Glomerular visceral epithelial cell (primary cell): ENCODE measurements around the gene TMEM81.

ENCODE experiments used
- DNase-seq: peaks from one replicate; pipeline ENCODE4 v3.0.0-alpha.2; 2016; ENCODE audit errors: extremely low spot score

TMEM81 gene

DNA sequence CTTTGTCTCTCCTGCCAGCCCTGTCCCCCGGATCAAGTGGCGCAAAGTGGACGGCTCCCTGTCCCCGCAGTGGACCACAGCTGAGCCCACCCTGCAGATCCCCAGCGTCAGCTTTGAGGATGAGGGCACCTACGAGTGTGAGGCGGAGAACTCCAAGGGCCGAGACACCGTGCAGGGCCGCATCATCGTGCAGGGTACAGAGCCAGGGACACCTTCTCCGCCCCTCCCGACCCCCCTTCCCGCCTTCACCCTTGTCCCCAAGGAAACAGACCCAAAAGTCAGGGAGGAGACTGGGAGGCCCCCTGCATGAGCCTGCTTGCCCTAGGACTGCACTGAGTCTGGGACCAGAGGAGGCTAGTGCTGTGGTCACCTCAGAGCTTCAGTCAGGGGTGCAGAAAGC lies 23.0 kb downstream of the TMEM81 start:
- no peak for DNase-seq

GRCh38 chr1:205060746-205061145 lies 23.5 kb downstream of the TMEM81 start:
- DNase-seq = no peak

- no peak for DNase-seq
Measured at GRCh38 chr1:205059660-205060059, 24.6 kb downstream of the TMEM81 start.

- no peak for DNase-seq
Measured at GRCh38 chr1:205058853-205059252, 25.4 kb downstream of the TMEM81 start.

- no peak for DNase-seq
Measured at GRCh38 chr1:205057808-205058575, 26.3 kb downstream of the TMEM81 start.

DNA sequence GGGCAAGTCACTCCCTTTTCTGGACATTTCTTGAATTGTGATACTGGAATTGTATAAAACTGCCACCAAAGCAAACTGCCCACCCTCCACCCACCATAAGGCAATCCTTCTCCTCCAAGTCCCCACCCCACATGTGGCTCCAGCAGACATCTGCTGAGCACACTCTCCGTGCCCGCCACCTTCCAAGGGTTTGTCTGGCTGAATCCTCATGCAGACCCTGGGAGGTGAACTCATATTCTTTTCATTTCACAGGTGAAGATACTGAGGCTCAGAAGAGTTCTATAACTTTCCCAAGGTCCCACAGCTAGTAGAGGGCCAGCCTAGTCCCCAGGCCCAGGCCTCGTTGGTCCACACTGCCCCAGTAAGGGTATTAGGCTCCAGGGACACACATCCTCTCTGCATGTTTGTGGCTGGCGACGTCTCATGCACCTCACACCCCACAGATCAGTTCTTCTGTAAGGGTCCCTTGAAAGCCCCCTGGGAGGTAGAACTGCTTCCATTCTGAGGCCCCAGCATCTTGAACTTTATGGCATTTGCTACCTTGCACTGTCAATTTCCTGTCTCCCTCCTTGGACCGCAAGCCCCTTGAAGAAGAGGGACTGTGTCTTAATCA lies 27.2 kb downstream of the TMEM81 start:
- no peak for DNase-seq

GRCh38 chr1:205056188-205056611 lies 28.1 kb downstream of the TMEM81 start:
- DNase-seq = no peak

DNA sequence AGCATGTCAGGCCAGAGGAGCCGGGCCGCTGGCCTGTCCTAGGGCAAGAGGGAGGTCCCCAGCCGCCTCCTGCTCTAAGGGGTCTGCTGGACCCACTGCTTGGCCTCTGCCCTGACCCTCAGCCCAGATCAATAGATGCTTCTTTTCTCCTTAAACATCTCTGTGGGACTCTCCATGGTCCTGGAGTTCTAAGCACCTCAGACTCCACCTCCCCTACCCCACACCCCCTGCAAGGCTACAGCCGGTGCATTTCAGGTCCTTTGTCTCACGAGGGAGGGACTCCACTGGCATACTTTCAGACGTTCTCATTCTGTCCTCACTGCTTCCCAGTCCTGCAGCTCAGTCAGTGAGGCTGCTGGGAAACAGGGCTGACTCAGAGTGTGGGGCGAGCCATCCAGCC lies 30.2 kb downstream of the TMEM81 start:
- no peak for DNase-seq

GRCh38 chr1:205053296-205053695 lies 31.0 kb downstream of the TMEM81 start:
- no peak for DNase-seq

DNA sequence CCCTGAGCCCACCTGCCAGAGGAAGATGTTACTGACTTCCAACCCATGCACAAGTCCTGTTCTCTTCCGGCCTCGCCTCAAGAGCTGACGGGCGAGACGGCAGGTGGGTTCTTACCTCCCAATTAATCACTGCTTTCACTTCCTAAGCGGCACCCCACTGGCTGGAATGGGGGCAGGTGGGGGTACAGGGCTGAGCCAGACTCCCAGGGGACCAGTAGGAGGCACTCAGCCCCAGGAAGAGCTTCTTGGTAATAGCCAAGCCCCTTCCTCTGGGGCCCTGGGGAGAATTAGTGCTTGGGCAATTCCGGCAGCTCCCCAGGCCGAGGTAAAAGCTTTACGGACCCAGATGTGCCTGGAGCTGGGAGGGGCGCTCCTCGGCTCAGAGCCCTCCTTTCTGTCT lies 31.6 kb downstream of the TMEM81 start:
- no peak for DNase-seq

DNA sequence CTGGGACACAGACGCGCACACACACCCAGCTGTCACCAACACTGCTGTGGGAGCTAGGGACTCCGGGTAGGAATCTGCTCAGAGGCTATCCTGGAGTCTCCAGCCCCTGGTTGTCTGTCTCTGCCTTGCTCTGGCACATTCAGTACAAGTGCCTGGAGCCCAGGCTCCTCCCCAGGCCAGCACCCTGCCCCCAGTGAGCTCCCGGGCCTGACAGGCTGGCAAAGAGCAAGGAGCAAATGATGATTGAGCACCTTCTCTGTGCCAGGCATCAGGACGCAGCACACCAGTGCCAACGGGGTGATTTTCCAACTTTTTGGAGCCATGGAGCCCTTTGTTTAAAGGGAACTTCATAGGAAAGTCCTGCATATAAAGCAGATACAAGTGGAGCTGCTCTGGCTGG lies 34.8 kb downstream of the TMEM81 start:
- DNase-seq = no peak

DNA sequence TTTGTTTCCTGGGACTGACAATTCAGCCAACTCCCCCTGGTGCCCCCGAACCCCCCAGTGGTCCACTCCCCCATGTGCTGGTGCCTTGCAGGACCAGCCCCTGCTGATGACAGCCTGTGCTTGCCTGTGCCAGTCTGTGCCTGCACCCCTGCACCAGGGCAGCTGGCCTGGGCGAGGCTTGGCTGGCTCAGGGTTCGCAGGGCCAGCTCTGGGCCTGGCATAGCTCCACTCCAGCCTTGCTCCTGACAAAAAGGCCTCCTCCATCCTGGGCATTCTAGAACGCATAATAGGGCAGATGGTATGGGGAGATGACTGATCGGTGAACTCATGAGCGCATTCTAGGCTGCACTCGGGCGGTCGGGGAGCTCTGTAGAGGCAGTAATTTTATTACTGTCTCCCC lies 35.9 kb downstream of the TMEM81 start:
- no peak for DNase-seq

DNA sequence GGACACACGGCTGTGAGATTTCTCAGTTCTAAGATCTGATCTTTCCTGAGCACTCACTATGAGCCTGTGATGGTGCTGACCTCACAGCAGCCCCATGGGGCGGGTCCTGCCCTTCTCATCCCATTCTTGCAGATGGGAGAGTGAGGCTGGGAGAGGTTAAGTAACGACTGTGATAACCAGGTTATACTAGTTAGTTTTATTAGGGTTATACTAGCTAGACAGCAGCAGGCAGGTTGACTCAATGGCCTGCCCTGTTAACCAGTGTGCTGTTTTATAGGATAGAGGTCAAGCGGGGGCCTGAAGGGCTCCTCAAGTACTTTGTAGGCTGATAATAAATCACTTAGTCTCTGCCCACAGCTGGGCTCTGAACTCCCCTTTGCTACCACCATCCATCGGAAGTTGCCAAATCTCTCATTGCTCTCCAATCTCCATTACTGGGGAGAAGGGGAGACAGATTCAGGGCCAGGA lies 36.5 kb downstream of the TMEM81 start:
- no peak for DNase-seq

DNA sequence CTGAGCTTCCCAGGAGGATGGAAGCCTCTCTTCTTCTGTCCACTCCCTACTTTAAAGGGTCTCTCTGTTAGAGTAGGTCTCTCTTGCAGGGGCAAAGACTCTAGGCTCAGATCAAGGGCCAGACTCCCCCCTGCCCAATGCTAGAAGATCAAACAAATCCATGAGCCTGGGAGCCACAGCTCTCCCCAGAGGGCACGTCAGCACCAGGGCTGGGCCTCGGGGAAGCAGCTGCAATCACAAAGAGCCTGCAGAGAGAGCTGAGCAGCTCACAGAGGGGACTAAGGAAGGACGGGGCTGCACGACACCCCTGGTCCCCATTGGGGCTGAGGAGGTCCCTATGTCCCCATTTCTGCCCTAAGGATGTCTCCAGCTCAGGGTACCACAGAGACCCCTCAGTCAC lies 37.4 kb downstream of the TMEM81 start:
- no peak for DNase-seq

GRCh38 chr1:205045146-205045545 lies 39.1 kb downstream of the TMEM81 start:
- DNase-seq = no peak

- no peak for DNase-seq
Measured at GRCh38 chr1:205044741-205045140, 39.5 kb downstream of the TMEM81 start.

DNA sequence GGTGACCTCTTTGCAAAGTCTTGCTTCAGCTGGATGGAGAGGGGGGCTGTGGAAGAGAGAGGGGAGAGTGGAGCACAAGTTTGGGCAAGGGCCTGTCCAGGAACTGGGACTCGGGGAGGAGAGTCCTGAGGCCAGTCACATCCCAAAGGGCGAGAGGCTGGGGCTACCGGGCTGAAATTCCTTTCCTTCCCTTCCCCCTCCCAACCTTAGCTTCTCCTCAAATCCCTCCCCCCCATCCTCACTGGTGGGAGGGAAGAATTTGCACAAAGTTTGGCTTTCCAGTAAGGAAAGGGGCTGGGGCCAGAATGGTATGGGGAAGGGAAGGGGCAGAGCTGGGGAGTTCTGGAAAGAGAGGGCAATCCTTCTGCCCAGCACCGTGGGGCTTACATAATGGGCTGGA lies 40.4 kb downstream of the TMEM81 start:
- no peak for DNase-seq

GRCh38 chr1:205042911-205043806 lies 41.1 kb downstream of the TMEM81 start, which contains the start of gene CNTN2:
CNTN2 (plus strand) TSS chr1:205043212; CDS start chr1:205053186, 9,974 bp downstream.
- no peak for DNase-seq

GRCh38 chr1:205041998-205042910 lies 42.0 kb downstream of the TMEM81 start:
- DNase-seq = no peak

DNA sequence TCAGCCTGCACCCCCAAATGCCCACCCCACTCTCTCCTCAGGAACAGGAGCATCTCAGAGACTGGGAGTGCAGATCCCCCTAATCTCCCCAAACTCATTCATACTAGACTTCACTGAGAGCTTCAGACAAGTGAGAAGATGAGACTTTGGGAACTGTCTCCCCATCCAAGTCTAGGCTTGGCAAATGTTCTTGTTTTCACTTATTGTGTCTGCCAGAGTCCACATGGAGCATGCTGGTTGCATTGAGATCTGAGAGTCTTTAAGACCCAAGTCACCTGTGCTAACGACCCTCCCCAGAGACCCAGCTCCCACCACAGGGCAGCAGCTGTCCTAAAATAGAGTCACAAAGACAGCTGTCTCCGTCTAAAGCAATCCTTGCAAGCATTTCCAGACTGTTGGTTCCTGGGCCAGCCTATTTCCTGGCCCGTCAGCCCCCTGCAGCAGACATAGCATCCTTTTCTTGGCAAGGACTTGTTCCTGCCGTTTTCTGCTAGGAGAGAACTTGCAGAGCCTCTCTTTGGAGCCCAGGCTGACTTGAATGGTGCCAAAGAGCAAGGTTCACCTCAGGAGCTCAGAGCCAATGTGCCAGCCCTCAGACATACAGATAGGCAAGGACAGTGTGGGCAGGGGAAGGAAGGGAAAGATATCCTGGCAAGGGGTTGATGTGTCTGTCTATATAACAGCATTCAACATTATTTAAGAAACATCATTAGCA lies 43.1 kb downstream of the TMEM81 start:
- DNase-seq = no peak
